IPS DF 6.9 (cell line): ENCODE data around the gene MPZ.
A peak's percentile ranks its signal among the peaks of the same experiment; 100 is the strongest.
"Not testable (repeated sequence)": the region's sequence is repeated elsewhere in the genome, so short reads cannot be mapped to it uniquely, and the experiment has no call there.

Experiments used
- DNase-seq: peaks from one replicate; pipeline ENCODE4 v3.0.0-alpha.2; 2013; ENCODE audit warnings: low read depth, low spot score
- H3K27ac ChIP-seq: one replicate; pipeline ENCODE4 v1.5.1; 2013; ENCODE audit warnings: low read length, control low read depth
- H3K27me3 ChIP-seq: 2 replicates; pipeline ENCODE4 v1.6.1; 2013; ENCODE audit warnings: mild to moderate bottlenecking, low read length; ENCODE audit not compliant: control insufficient read depth, insufficient read depth
- H3K36me3 ChIP-seq: 2 replicates; pipeline ENCODE4 v1.6.1; 2013; ENCODE audit warnings: low read length; ENCODE audit not compliant: control insufficient read depth, insufficient read depth
- H3K4me1 ChIP-seq: 2 replicates; pipeline ENCODE4 v1.6.1; 2013; ENCODE audit warnings: low read length; ENCODE audit not compliant: control insufficient read depth, insufficient read depth
- H3K4me3 ChIP-seq: 2 replicates; pipeline ENCODE4 v1.5.1; 2013; ENCODE audit warnings: mild to moderate bottlenecking, low read length
- H3K9me3 ChIP-seq: 2 replicates; pipeline ENCODE4 v1.6.1; 2013; ENCODE audit warnings: low read length, inconsistent platforms; ENCODE audit not compliant: control insufficient read depth, insufficient read depth
- WGBS: extraction: QIAGEN DNeasy Blood & Tissue Kit; methylation state at CpG from one replicate; pipeline ENCODE4 v1.1.7; 2013; ENCODE audit warnings: mixed read lengths, missing lambda C conversion rate; ENCODE audit not compliant: insufficient read length, insufficient coverage; 5-methylcytosine and 5-hydroxymethylcytosine counted together

MPZ gene

DNA sequence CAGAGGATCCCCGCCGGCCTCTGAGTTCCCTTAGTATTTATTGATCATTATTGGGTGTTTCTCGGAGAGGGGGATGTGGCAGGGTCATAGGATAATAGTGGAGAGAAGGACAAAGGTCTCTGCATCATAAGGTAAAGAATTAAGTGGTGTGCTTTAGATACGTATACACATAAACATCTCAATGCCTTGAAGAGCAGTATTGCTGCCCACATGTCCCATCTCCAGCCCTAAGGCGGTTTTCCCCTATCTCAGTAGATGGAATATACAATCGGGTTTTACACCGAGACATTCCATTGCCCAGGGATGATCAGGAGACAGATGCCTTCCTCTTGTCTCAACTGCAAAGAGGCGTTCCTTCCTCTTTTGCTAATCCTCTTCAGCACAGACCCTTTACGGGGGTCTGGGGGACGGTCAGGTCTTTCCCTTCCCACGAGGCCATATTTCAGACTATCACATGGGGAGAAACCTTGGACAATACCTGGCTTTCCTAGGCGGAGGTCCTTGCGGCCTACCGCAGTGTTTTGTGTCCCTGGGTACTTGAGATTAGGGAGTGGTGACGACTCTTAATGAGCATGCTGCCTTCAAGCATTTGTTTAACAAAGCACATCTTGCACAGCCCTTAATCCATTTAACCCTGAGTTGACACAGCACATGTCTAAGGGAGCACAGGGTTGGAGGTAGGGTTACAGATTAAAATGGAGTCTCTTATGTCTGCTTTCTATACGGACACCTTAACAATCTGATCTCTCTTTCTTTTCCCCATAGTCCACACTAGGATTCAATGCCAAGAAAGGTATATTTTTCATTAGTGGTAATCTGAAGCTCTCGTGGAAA is 6.3 kb upstream of the MPZ start:
- not testable (repeated sequence) for H3K4me1 ChIP-seq, H3K9me3 ChIP-seq, H3K27me3 ChIP-seq, DNase-seq, H3K4me3 ChIP-seq, H3K27ac ChIP-seq, H3K36me3 ChIP-seq
- no CpG with 5 or more reads among the region's 17 CpGs for WGBS

GRCh38 chr1:161314201-161314981 is 4.6 kb upstream of the MPZ start, which contains the start of gene SDHC:
Gene SDHC, plus strand, starts transcription at chr1:161314381. Its CDS starts 25 bp downstream, at chr1:161314406.
- WGBS: no CpG with 5 or more reads among the region's 45 CpGs
- no peaks in the 10 kb centered on the region for H3K9me3 ChIP-seq
- no peaks in the 10 kb centered on the region for H3K27me3 ChIP-seq
- no peak within 1 kb of the TSS for H3K27ac ChIP-seq
- H3K4me3 ChIP-seq: peak within 1 kb of the TSS; percentile 96
- H3K4me1 ChIP-seq: peaks cover 2% of the 10 kb centered on the region; the same call in 1 of the 2 replicates
- peak; percentile 74 for DNase-seq
- H3K36me3 ChIP-seq: no peaks in the 10 kb centered on the region

DNA sequence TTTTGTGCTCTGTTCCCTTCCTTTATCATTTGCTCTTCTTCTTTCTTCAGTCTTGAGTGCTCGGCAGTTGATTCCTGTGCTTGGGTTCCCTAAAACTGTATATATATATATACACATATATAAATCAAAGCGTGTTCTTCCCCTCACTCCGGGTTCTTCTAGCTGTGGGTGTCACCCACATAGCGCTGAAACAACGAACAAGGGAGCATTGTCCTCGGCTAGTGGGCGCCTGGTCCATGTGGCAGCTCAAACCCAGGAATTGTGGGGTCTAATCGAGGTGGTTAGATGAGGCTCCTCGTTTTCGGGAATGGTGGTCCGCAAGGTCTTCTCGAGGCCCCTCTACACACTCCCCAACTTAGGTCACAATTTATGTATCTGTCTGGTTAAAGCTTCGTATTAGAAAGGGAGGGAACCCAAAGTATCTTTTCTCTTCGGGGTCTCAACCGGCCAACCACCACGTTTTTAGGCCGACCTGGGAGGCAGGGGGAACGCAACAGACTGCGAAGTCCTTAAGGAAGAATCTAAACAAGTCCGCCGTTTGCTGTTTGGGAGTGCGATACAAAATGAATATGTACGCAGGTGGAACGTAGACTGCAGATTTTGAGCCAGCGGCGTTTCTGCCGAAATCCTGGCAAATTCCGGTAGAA is 3.9 kb upstream of the MPZ start:
- no peaks in the 10 kb centered on the region for H3K36me3 ChIP-seq
- no peaks in the 10 kb centered on the region for H3K9me3 ChIP-seq
- H3K4me3 ChIP-seq: peak overlapping the region; percentile 39; the same call in 1 of the 2 replicates
- H3K4me1 ChIP-seq: peaks cover 2% of the 10 kb centered on the region; the same call in 1 of the 2 replicates
- no peaks in the 10 kb centered on the region for H3K27me3 ChIP-seq
- DNase-seq: no peak
- WGBS: no CpG with 5 or more reads among the region's 28 CpGs
- H3K27ac ChIP-seq: no peak overlapping the region

GRCh38 chr1:161311595-161312181 is 1.9 kb upstream of the MPZ start:
- no peaks in the 10 kb centered on the region for H3K9me3 ChIP-seq
- H3K4me1 ChIP-seq: peaks cover 4% of the 10 kb centered on the region; the same call in 1 of the 2 replicates
- no peak overlapping the region for H3K27ac ChIP-seq
- no CpG with 5 or more reads among the region's 4 CpGs for WGBS
- no peaks in the 10 kb centered on the region for H3K27me3 ChIP-seq
- DNase-seq: no peak
- H3K36me3 ChIP-seq: no peaks in the 10 kb centered on the region
- H3K4me3 ChIP-seq: no peak overlapping the region

DNA sequence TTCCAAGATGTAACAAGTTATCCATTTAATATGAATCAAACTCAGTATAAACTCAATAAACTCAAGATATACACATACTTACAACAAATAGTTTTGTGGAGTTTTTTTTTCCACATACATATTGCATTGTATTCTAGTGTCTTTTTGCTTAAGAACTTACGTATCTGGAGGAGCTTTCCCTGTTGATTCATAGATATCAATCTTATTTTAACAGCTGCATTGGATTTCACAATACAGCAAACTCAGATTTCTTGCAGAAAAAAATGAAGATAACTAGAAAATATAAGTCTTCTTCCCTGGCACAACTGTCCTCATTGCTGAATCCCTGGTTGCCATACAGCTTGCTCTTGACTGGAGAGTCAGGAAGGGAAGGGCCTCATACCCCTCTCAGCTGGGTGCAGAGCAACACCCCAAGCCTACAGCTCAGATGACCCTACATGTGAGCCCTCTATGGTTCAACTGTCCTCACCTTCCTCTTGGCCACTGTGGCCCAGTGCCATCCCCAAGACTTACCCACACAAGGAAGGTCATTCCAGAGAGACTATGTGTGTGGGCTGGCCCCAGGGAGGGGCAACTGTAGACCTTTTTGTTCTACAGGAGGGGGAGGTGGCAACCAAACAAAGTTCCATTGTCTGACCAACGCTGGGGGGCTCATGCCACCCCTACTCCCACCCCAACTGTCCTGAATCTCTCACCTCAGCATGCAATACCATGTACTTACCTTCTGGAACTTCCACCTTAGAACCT is 1.7 kb downstream of the MPZ start:
- no peak for DNase-seq
- no peak overlapping the region for H3K27ac ChIP-seq
- H3K36me3 ChIP-seq: no peaks in the 10 kb centered on the region
- peaks cover 4% of the 10 kb centered on the region; the same call in 1 of the 2 replicates for H3K4me1 ChIP-seq
- WGBS: no CpG with 5 or more reads among the region's 2 CpGs
- no peaks in the 10 kb centered on the region for H3K9me3 ChIP-seq
- no peaks in the 10 kb centered on the region for H3K27me3 ChIP-seq
- H3K4me3 ChIP-seq: no peak overlapping the region

- no peak overlapping the region for H3K4me3 ChIP-seq
- no peaks in the 10 kb centered on the region for H3K9me3 ChIP-seq
- H3K36me3 ChIP-seq: no peaks in the 10 kb centered on the region
- H3K4me1 ChIP-seq: peaks cover 4% of the 10 kb centered on the region; the same call in 1 of the 2 replicates
- WGBS: no CpG with 5 or more reads among the region's 7 CpGs
- DNase-seq: no peak
- H3K27ac ChIP-seq: no peak overlapping the region
- H3K27me3 ChIP-seq: no peaks in the 10 kb centered on the region
Measured at GRCh38 chr1:161307230-161307768, 2.5 kb downstream of the MPZ start.

DNA sequence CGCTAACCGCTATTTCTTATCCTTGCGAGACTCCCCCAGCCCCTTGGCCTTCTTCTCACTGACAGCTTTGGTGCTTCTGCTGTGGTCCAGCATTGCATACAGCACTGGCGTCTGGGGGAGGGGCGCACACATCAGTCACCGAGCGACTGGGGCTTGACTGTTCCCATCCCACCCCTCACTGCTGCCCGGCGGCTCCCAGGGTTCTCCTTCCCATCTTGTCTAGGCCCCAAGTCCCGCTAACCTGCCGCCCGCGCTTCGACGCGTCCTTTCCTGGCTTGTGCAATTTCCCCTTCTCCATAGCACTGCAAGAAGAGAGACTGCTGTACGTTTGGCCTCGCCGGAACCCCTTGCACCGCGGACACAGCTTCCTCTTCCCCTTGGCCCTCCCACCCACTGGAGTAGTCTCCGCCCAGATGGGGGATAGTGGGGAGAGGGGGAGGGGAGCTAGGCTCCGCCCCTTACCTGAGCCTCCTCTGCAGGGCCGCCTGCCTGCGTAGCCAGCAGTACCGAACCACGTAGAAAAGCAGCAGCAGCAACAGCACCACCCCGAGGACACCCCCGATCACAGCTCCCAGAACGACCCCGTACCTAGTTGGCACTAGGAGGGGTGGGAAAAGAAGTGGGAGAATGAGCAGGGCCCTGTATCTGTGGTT is 3.8 kb downstream of the MPZ start:
- Histone ChIP-seq H3K36me3 (no peaks in the 10 kb centered on the region), H3K9me3 (no peaks in the 10 kb centered on the region), H3K27ac (no peak overlapping the region), H3K4me3 (peak overlapping the region; percentile 69), H3K4me1 (peaks cover 4% of the 10 kb centered on the region; the same call in 1 of the 2 replicates), H3K27me3 (no peaks in the 10 kb centered on the region)
- WGBS: no CpG with 5 or more reads among the region's 31 CpGs
- DNase-seq: peak; percentile 94

GRCh38 chr1:161304927-161305866 is 4.6 kb downstream of the MPZ start:
- Histone ChIP-seq H3K27ac (no peak overlapping the region), H3K4me3 (peak overlapping the region; percentile 69; the same call in 1 of the 2 replicates), H3K9me3 (no peaks in the 10 kb centered on the region), H3K36me3 (no peaks in the 10 kb centered on the region), H3K27me3 (no peaks in the 10 kb centered on the region), H3K4me1 (peaks cover 4% of the 10 kb centered on the region; the same call in 1 of the 2 replicates)
- WGBS: no CpG with 5 or more reads among the region's 17 CpGs
- DNase-seq: no peak
